Neuronal stem cell (in vitro differentiated cells): Measurements from ENCODE around the gene DPEP3.
"Not testable (repeated sequence)": the region's sequence is repeated elsewhere in the genome, so short reads cannot be mapped to it uniquely, and the experiment has no call there.

Experiments
- DNase-seq: peaks from one replicate; pipeline ENCODE4 v3.0.0-alpha.2; 2013; ENCODE audit warnings: low spot score
- H2AFZ ChIP-seq: one replicate; pipeline ENCODE4 v1.6.1; 2013; ENCODE audit warnings: mild to moderate bottlenecking, low read length, inconsistent platforms
- H2AK5ac ChIP-seq: 2 replicates; pipeline ENCODE4 v1.6.1; 2013; ENCODE audit warnings: low read depth, mild to moderate bottlenecking, inconsistent platforms, low read length, moderate library complexity, mixed read lengths
- H2BK120ac ChIP-seq: 2 replicates; pipeline ENCODE4 v1.6.1; 2013; ENCODE audit warnings: low read depth, mild to moderate bottlenecking, inconsistent platforms, low read length, moderate library complexity, mixed read lengths
- H2BK12ac ChIP-seq: one replicate; pipeline ENCODE4 v1.6.1; 2013; ENCODE audit warnings: low read length, inconsistent platforms
- H2BK15ac ChIP-seq: 2 replicates; pipeline ENCODE4 v1.6.1; 2013; ENCODE audit warnings: mild to moderate bottlenecking, low read length, inconsistent platforms, mixed read lengths
- H2BK5ac ChIP-seq: one replicate; pipeline ENCODE4 v1.6.1; 2013; ENCODE audit warnings: inconsistent platforms, mild to moderate bottlenecking, low read length, moderate library complexity
- H3K14ac ChIP-seq: one replicate; pipeline ENCODE4 v1.6.1; 2013; ENCODE audit warnings: low read length, inconsistent platforms
- H3K18ac ChIP-seq: 2 replicates; pipeline ENCODE4 v1.6.1; 2013; ENCODE audit warnings: low read length, inconsistent platforms
- H3K23ac ChIP-seq: 2 replicates; pipeline ENCODE4 v1.6.1; 2013; ENCODE audit warnings: low read depth, mild to moderate bottlenecking, mixed read lengths, low read length, inconsistent platforms; ENCODE audit not compliant: poor library complexity
- H3K27ac ChIP-seq: replicated peaks from 3 replicates; pipeline ENCODE4 v1.5.1; 2013; ENCODE audit warnings: low read length, inconsistent platforms
- H3K27me3 ChIP-seq, 3 experiments: 2 replicates each; pipeline ENCODE4 v1.6.1; 2013; ENCODE audit warnings: low read length in 3 of 3, mild to moderate bottlenecking in 2 of 3, inconsistent platforms in 1 of 3, low read depth in 1 of 3, mixed read lengths in 1 of 3, moderate library complexity in 1 of 3; ENCODE audit not compliant: control insufficient read depth in 3 of 3, insufficient read depth in 3 of 3
- H3K36me3 ChIP-seq, 2 donors: replicated peaks in 1 of 2; 2 replicates each; pipeline ENCODE4 v1.6.1; 2013; ENCODE audit warnings: low read length in 2 of 2; ENCODE audit not compliant: control insufficient read depth in 2 of 2, insufficient read depth in 2 of 2
- H3K4ac ChIP-seq: 2 replicates; pipeline ENCODE4 v1.6.1; 2013; ENCODE audit warnings: inconsistent platforms, mild to moderate bottlenecking, low read length, moderate library complexity
- H3K4me1 ChIP-seq, 2 donors: 1 replicate in 1 of 2; 2 replicates in 1 of 2; pipeline ENCODE4 v1.6.1; 2013; ENCODE audit warnings: low read length in 2 of 2, low read depth in 1 of 2; ENCODE audit not compliant: control insufficient read depth in 2 of 2, insufficient read depth in 1 of 2
- H3K4me2 ChIP-seq: one replicate; pipeline ENCODE4 v1.6.1; 2013; ENCODE audit warnings: mild to moderate bottlenecking, low read length, inconsistent platforms; ENCODE audit not compliant: insufficient read depth, poor library complexity, severe bottlenecking
- H3K4me3 ChIP-seq, 2 donors: 2 replicates each; pipeline ENCODE4 v1.5.1; 2013; ENCODE audit warnings: low read length in 2 of 2, mild to moderate bottlenecking in 2 of 2, inconsistent platforms in 1 of 2, moderate library complexity in 1 of 2
- H3K79me1 ChIP-seq: one replicate; pipeline ENCODE4 v1.6.1; 2013; ENCODE audit warnings: low read depth, mild to moderate bottlenecking, inconsistent platforms, low read length, moderate library complexity
- H3K9ac ChIP-seq: one replicate; pipeline ENCODE4 v1.6.1; 2013; ENCODE audit warnings: mild to moderate bottlenecking, low read depth, low read length, inconsistent platforms; ENCODE audit not compliant: poor library complexity
- H3K9me3 ChIP-seq, 2 donors: replicated peaks in 1 of 2; 2 replicates each; pipeline versions ENCODE3 to v1.6.1; 2013; ENCODE audit warnings: low read length in 2 of 2, mild to moderate bottlenecking in 2 of 2, inconsistent platforms in 1 of 2, low read depth in 1 of 2, mixed read lengths in 1 of 2, moderate library complexity in 1 of 2; ENCODE audit not compliant: control insufficient read depth in 2 of 2, insufficient read depth in 1 of 2
- H4K8ac ChIP-seq: one replicate; pipeline ENCODE4 v1.6.1; 2013; ENCODE audit warnings: low read depth, mild to moderate bottlenecking, inconsistent platforms, low read length, moderate library complexity
- H4K91ac ChIP-seq: one replicate; pipeline ENCODE4 v1.6.1; 2013; ENCODE audit warnings: low read length, low read depth, mild to moderate bottlenecking, inconsistent platforms; ENCODE audit not compliant: poor library complexity
- WGBS, 2 donors: extraction: QIAGEN DNeasy Blood & Tissue Kit; methylation state at CpG; one replicate each; pipeline ENCODE4 v1.1.7; 2013; ENCODE audit warnings: missing lambda C conversion rate in 2 of 2, mixed read lengths in 1 of 2; ENCODE audit not compliant: insufficient read length in 2 of 2, insufficient replicate concordance in 1 of 2; ENCODE audit errors: extremely low coverage in 2 of 2; 5-methylcytosine and 5-hydroxymethylcytosine counted together

The DPEP3 gene

DNA sequence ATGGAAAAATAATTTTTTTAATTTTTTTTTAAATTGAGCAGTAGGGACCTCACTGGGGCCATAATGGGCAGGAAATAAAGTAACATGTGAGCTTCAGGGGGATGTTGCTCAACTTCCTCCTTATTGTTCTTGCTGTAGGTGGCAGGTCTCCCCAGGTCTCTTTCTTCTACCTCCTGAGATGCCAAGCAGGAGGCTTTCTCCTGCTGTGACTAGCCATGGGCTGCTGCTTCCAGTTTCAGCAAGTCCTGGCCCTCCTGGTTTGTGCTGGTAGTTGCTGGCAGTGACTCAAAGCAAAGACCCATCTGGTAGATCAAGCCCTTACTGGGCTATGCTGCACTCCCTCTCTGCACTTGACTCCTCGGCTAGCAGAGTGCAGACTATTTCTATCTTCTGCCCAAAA lies 33.1 kb upstream of the DPEP3 start:
- H3K27me3 ChIP-seq = no peaks in the 10 kb centered on the region
- no peak for DNase-seq
- no peaks in the 10 kb centered on the region for H3K36me3 ChIP-seq

DNA sequence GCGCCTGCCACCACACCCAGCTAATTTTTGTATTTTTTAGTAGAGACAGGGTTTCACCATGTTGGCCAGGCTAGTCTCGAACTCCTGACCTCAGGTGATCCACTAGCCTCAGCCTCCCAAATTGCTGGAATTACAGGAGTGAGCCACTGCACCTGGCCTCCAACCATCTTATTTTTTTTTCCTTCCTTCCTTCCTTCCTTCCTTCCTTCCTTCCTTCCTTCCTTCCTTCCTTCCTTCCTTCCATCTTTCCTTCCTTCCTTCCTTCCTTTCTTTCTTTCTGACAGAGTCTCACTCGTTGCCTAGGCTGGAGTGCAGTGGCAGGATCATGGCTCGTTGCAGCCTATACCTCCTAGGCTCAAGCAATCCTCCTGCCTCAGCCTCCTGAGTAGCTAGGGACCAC lies 29.6 kb upstream of the DPEP3 start:
- H3K79me1 ChIP-seq, H3K36me3 ChIP-seq, H3K27me3 ChIP-seq, H3K18ac ChIP-seq, H2BK120ac ChIP-seq, H2BK12ac ChIP-seq, H3K9ac ChIP-seq, H2AK5ac ChIP-seq, H2BK5ac ChIP-seq, DNase-seq, H4K8ac ChIP-seq, H3K4me3 ChIP-seq, H3K9me3 ChIP-seq, H3K27ac ChIP-seq, H3K4me2 ChIP-seq, H3K4ac ChIP-seq, H3K23ac ChIP-seq, H4K91ac ChIP-seq, H2AFZ ChIP-seq, H3K14ac ChIP-seq, H2BK15ac ChIP-seq, H3K4me1 ChIP-seq: not testable (repeated sequence)
- no CpG with 5 or more reads among the region's 4 CpGs for WGBS, 2 donors

More for the DNA sequence above, 33.1 kb upstream of the DPEP3 start:
- Histone ChIP-seq H3K4ac (no peak overlapping the region), H2AFZ (peak overlapping the region; percentile 68), H2AK5ac (no peak overlapping the region), H3K14ac (no peak overlapping the region), H3K9me3 (no peaks in the 10 kb centered on the region), H2BK15ac (no peak overlapping the region), H3K79me1 (no peaks in the 10 kb centered on the region), H3K9ac (no peak overlapping the region), H3K4me3 (no peak overlapping the region), H3K27ac (no peak overlapping the region), H2BK120ac (no peak overlapping the region), H2BK12ac (no peak overlapping the region), H2BK5ac (no peak overlapping the region), H4K91ac (no peak overlapping the region), H3K23ac (no peak overlapping the region), H3K4me1 (peaks cover 0 to 3% of the 10 kb centered on the region in 2 donors), H4K8ac (no peak overlapping the region), H3K18ac (no peak overlapping the region), H3K4me2 (no peak overlapping the region)
- WGBS, 2 donors = no CpG with 5 or more reads among the region's 1 CpG

DNA sequence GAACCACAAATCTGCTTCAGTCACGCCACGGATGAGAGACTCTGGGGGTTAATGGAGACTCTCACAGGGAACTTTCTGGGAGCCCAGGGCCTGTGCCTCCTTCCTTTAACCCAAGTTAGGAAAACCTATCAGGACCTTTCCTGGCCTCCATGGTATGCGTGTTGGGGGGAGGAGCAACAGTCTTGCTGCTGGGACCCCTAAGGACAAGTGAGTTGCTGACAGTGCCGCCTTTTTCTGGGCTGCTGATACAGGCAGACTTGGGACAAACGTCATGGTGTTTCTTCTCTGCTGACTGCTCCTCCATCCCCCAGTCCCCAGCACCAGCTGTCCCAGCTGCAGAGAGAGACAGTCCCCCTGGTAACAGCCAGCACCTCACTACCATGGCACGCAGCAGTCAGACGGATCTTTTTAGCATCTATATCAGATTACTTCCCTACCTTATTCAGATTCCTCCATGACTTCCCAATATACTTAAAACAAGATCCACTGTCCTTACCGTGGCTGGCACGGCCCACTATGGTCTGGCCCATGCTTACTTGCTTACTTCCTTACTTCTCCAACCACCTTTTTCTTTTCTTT lies 28.9 kb upstream of the DPEP3 start:
- Histone ChIP-seq H3K9me3 (no peaks in the 10 kb centered on the region), H3K27me3 (no peaks in the 10 kb centered on the region), H2AFZ (peak overlapping the region; percentile 72), H3K4me2 (no peak overlapping the region), H2BK15ac (no peak overlapping the region), H4K91ac (no peak overlapping the region), H3K4ac (no peak overlapping the region), H2BK12ac (no peak overlapping the region), H3K36me3 (no peaks in the 10 kb centered on the region), H3K4me1 (peaks cover 0 to 3% of the 10 kb centered on the region in 2 donors), H3K27ac (no peak overlapping the region), H3K9ac (no peak overlapping the region), H3K23ac (no peak overlapping the region), H3K14ac (no peak overlapping the region), H3K4me3 (peak overlapping the region in 1 of 2 donors; percentile 54), H4K8ac (no peak overlapping the region), H3K18ac (no peak overlapping the region), H2AK5ac (no peak overlapping the region), H2BK5ac (no peak overlapping the region), H3K79me1 (no peaks in the 10 kb centered on the region), H2BK120ac (no peak overlapping the region)
- no CpG with 5 or more reads among the region's 9 CpGs for WGBS, 2 donors
- no peak for DNase-seq

- H3K4me1 ChIP-seq = peaks cover 0 to 3% of the 10 kb centered on the region in 2 donors
- no peak overlapping the region for H3K23ac ChIP-seq
- H2AFZ ChIP-seq = peak overlapping the region; percentile 14
- H3K4ac ChIP-seq = no peak overlapping the region
- H3K14ac ChIP-seq = no peak overlapping the region
- H3K9me3 ChIP-seq = no peaks in the 10 kb centered on the region
- H4K91ac ChIP-seq = no peak overlapping the region
- H2BK12ac ChIP-seq = no peak overlapping the region
- H3K4me3 ChIP-seq = no peak overlapping the region
- no peak overlapping the region for H3K18ac ChIP-seq
- no peak overlapping the region for H2BK120ac ChIP-seq
- no peak overlapping the region for H2AK5ac ChIP-seq
- H3K9ac ChIP-seq = no peak overlapping the region
- no peak overlapping the region for H2BK5ac ChIP-seq
- no peak overlapping the region for H2BK15ac ChIP-seq
- no peak overlapping the region for H3K4me2 ChIP-seq
- H3K79me1 ChIP-seq = no peaks in the 10 kb centered on the region
- DNase-seq = no peak
- no peaks in the 10 kb centered on the region for H3K36me3 ChIP-seq
- no peaks in the 10 kb centered on the region for H3K27me3 ChIP-seq
- H4K8ac ChIP-seq = no peak overlapping the region
- WGBS, 2 donors = no CpG with 5 or more reads among the region's 6 CpGs
- H3K27ac ChIP-seq = no peak overlapping the region
Observed at GRCh38 chr16:68005786-68006286, 25.5 kb upstream of the DPEP3 start.
